Activated CD4-positive, alpha-beta T cell treated with anti-CD3 and anti-CD28 coated beads, Interleukin-2, amount 50 U/mL, for 1 hour (primary cell): Measurements from ENCODE around the gene PGAP1.
"Not testable (repeated sequence)": the region's sequence is repeated elsewhere in the genome, so short reads cannot be mapped to it uniquely, and the experiment has no call there.

Experiments
- DNase-seq: peaks from one replicate; pipeline ENCODE4 v3.0.0-alpha.2; 2020

PGAP1 gene

DNA sequence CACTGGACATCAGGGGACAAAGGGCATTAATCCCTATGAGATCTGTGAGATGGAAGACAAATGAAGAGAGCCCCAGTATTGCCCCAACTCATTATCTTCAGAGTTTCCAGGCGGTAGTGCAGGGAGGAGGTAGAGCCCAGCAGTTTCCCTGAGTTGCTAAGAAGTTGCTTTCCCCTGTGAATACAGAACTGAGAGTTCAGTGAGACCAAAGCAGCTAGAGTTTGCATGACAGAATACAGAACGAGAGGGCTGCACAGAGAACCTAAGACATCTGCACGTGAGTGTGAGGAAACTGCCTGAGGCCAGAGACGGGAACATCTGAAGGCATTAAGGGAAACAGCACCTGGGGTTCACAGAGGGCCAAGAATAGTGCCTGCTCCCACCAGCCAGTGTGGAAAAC lies 18.1 kb upstream of the PGAP1 start:
- DNase-seq, result no peak

- no peak for DNase-seq
Observed at GRCh38 chr2:196941398-196942078, 15.0 kb upstream of the PGAP1 start.

DNA sequence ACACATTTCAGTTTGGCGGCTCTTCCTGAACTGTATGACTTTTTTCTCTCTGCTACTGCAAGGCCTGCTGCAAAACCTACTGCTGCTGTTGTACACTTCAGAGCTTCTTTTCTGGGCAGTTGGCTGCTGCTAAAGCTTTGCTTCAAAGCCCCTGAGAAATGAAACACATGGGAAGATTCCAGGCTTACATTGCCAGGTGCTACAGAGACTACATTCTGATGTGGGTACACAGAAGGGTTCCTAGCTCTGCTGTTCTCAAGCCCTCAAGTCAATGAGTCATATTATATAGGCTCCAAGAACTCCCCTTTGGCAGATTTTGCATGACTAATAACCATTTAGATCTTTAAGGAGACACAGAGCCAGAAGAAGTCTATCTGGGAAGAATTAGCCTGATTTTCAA lies 12.9 kb upstream of the PGAP1 start:
- DNase-seq, result no peak

GRCh38 chr2:196935432-196935831 lies 8.9 kb upstream of the PGAP1 start:
- DNase-seq, result no peak

DNA sequence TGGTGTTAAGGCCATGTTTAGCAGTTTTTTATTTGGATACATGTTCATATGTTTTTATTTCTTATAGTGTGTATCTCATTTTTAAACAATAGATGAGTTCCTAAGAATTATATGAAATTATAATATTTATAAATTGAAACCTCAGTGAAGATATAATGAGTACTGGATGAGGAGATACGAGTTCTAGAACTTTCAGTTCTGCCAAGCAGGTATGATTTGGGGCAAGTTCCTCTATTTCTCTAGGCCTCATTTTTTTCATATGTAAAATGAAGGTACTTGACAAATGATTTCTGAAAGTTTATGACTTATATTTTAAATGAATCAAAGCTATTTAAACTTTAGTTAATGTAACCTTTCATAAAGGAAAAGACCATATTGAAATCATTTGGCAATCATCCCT lies 8.2 kb upstream of the PGAP1 start:
- DNase-seq, result no peak

GRCh38 chr2:196931555-196931954 lies 5.0 kb upstream of the PGAP1 start:
- no peak for DNase-seq

DNA sequence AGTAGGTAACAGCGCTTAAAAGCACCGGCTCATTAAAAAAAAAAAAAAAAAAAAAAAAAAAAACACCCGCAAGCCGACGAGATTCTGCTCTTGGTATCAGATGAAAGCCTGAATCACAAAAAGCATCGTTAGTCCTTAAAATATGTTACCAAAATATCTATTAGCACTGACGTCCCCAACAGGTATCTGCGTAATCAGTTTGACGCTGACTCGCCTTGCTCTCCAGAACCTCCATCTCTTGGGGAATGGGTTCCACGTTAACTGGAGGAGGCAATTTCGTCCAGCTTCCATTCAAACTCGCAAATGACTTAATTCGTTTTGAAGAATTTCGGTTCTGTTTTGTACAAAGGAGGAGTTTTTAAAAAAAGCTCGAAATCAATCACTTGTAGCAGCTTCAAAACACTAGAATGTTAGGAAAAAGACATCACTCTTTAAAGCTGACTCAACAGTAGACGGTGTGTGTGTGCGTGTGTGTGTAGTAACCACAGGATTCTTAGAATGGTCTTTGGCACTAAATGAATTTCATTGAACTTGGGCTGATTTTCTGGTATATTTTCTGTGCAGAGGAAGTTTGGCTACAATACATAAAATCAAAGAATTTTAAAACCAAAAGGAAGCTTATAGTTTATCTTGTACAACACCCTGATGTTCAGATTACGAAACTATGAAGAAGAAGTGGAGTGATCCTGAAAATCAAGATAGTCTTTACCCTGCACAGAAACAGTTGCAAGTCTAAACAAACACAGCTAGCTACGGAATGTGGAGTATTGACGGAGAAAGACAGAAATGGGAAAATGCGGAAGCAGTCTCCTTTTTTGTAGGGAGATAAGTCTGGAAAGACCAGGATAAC lies 1.1 kb upstream of the PGAP1 start:
- DNase-seq, result peak; percentile 39

DNA sequence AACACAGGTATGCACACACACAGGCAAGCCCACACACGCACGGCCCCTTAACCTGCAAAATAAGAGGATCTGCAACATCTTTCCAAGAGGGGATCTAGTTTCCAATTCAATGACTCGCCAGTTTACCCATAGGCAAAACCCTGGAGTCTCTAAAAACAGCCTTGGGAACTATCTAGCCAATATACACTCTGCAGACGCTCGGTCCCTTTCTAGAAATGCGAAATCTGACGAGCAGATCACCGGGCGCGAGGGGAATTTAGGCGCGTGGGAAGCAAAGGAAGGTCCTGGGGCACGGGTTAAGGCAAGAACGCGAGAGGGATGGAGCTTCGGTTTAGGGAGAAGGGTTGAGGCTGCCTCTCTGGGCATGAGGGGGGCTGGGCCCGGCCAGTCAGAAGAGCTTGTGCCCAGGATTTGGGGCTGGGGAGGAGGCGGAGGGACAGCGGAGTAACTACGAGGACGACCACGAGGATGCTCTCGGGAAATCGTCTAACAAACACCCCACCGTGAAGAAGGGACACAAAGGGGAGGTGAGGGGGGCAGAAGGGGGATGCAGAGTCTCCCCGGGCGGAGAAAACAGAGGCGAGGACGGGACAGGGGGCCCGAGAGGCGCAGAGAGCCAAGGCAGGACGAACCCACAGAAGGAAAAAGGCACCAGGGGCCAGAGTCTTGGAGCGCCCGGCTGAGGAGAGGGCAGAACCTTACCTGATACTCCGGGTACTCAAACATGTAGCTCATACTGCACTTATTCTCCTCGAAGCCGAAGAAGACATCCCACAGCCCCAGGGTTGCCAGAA lies 542 bp downstream of the PGAP1 start:
- no peak for DNase-seq

GRCh38 chr2:196925051-196925767 lies 1.3 kb downstream of the PGAP1 start:
- no peak for DNase-seq

DNA sequence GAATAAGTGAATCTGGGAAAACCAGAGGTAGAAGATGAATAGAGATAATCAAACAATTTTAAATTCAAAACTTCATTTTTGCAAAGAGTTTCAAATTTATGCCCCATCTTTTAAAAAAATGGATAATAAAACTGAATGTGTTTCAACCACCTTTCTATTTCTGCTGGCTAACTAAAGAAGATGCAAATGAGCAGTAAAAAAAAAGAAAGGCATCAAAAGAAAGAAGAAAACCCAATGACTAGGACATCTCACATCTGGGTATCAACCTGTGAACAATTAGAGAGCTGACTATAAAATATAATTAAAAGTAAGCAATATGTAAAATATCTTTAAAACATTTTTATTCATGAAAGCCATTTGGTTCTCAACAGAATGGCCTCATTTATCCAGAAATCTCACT lies 2.5 kb downstream of the PGAP1 start:
- no peak for DNase-seq

DNA sequence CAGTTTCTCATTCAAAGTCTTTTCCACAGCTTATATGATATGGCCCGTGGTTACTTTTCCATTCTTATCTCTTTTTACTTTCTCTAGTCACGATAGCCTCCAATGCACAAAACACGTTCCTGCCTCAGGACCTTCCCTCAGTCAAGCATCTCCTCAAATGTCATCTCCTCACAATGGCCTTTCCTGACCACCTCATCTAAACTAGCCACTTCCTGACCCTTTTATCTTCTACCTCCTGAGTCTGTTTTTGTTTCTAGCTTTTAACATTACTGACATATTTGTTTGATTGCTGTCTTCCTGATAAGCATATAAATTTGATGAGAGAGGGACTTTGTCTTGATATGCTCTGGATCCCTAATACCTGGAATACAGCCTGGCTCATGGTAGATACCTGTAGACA lies 7.6 kb downstream of the PGAP1 start:
- DNase-seq, result no peak

DNA sequence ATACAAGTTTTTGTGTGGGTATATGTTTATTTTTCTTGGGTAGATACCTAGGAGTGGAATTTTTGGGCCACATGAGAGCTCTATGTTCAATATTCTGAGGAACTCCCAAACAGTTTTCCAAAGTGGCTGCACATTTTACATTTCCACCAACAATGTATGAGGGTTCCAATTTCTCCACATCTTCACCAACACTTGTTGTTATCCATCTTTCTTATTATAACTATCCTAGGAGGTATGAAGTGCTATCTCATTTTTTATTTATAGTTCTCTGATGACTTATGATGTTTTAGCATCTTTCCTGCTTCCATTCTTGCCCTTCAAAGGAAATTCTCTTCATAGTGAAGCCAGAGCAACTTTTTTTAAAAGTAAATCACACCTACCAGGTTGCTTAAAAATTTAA lies 8.7 kb downstream of the PGAP1 start:
- DNase-seq, result no peak

DNA sequence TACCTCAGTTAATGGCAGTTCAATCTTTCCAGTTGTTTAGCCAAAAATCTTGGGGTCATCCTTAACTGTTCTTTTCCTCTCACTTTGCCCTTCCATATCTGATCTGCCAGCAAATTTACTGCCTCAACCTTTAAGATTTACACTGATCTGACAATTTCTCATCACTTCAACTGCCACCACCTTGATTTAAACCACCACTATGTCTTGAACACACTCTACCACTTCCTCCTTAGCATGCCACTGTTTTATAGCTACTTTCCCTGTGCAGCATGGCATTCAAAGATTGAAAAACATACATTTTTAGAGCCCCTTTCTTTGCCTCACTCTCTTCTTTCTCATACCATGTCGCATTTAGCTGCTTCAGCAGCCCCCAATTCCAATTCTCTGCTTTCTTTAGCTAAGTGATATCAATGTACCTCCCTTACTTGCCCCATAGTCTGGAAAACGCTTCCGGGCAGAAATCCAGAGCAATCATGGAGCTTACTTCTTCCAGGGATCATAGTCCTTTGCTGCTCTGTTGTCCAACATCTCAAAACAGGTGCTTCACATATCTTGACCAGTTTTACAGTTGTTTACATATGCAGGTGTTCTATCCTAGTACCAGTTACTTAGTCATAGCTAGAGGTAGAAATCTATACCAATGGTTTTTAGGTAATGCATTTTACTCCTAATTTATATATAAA lies 10.9 kb downstream of the PGAP1 start:
- no peak for DNase-seq

- no peak for DNase-seq
Observed at GRCh38 chr2:196914867-196915460, 11.5 kb downstream of the PGAP1 start.

DNA sequence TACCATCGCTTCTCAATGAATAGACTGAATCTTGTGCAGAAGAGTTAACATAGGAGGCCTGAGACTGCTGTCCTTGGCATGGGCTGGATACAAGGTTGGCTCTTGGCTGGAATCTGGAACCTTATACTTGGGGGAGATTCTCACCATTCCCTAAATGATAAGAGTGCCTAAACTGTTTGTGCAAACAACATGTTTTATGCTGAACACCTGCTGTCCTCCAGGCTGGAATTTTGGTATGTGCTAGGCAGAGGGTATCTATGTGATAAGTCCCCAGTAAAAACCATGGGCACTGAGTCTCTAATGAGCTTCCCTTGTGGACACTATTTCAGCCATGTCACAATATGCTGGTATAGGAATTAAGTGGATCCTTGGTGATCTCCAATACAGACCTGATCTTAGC lies 12.8 kb downstream of the PGAP1 start:
- no peak for DNase-seq

GRCh38 chr2:196905365-196905764 lies 21.1 kb downstream of the PGAP1 start:
- not testable (repeated sequence) for DNase-seq

DNA sequence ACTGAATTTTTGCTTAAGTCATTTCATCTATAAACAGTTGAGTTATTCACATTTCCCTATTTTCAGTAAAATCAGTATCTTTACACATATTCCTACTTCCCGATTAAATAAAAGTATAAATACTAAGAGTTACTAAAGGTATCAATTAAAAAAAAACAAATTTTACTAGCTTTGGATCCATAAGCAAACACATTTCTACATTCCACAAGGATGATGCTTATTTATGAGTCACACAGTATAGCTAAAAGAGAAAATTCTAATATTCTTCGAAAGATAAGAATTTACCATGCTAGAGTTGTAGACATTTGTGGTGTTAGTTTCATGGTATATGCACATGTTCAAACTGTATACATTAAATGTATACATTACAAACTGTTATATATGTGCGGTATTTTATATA lies 23.7 kb downstream of the PGAP1 start:
- DNase-seq, result no peak

- no peak for DNase-seq
Observed at GRCh38 chr2:196900843-196901242, 25.7 kb downstream of the PGAP1 start.

DNA sequence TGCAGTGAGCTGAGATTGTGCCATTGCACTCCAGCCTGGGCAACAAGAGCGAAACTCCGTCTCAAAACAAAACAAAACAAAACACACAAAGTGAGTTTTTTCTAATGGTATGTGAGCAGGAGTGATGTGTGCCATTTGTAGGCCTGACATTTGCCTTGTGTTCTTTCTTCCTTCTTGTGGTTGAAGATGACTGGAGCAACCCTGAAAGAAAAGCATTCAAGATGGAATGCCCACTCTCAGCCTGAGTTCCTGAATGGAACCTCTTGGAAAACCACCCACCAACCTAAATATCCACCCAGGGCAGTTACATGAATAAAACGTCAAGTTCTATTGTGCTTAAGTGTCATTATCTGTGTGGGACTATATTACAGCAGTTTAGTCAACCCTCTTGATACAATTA lies 26.5 kb downstream of the PGAP1 start:
- DNase-seq, result no peak

DNA sequence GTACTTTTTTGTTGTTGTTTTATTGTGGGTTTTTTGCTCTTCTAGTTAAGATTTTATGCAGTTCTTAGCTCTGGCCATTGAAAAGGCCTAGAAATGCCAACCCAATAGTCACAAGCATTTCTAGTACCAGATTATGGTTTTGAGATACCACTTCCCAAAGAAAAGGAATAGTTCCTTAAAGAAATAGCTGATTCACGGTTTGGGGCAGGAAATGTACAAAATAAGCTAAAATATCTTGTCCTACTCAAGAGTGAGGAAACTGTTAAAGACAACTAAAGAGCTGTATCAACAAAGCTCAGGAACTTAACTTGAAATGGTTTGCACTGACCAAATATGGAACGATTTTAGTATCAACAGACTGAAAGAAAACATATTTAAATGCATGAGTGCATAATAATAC lies 35.4 kb downstream of the PGAP1 start:
- no peak for DNase-seq

GRCh38 chr2:196887431-196887830 lies 39.1 kb downstream of the PGAP1 start:
- no peak for DNase-seq

- DNase-seq, result no peak
Observed at GRCh38 chr2:196884368-196884767, 42.1 kb downstream of the PGAP1 start.
